GM12878 (cell line): ENCODE results near the gene SYN1.

Experiments
- BRCA1 ChIP-seq: IDR thresholded peaks from 2 replicates; pipeline ENCODE4 v1.6.1; 2011; ENCODE audit warnings: low read depth, low read length, improper control_type of control experiment
- CEBPB ChIP-seq, 2 experiments: fragments of 150-350 bp in 1 of 2; IDR thresholded peaks; 2 replicates each; pipeline ENCODE4 v1.6.1; 2012 to 2014; ENCODE audit warnings: low read depth in 2 of 2, low read length in 2 of 2, borderline replicate concordance in 1 of 2, inconsistent platforms in 1 of 2
- EZH2 ChIP-seq: IDR thresholded peaks from 2 replicates; pipeline ENCODE4 v1.6.1; 2012; ENCODE audit warnings: low read depth, mild to moderate bottlenecking, control low read depth, inconsistent platforms, low read length, borderline replicate concordance; ENCODE audit not compliant: control insufficient read depth
- MYC ChIP-seq: IDR thresholded peaks from 2 replicates; pipeline ENCODE4 v1.6.1; 2011; ENCODE audit warnings: mild to moderate bottlenecking, low read length, moderate library complexity, inconsistent platforms; ENCODE audit not compliant: insufficient read depth, insufficient replicate concordance, insufficient read length, severe bottlenecking
- POLR2A ChIP-seq: IDR thresholded peaks from 2 replicates; pipeline ENCODE4 v1.6.1; 2011; ENCODE audit warnings: low read depth, mild to moderate bottlenecking, low read length
- RAD51 ChIP-seq: fragments of 450-650 bp; IDR thresholded peaks from 2 replicates; pipeline ENCODE4 v1.6.1; 2016; ENCODE audit warnings: moderate library complexity, mild to moderate bottlenecking, inconsistent platforms
- RB1 ChIP-seq: fragments of 450-650 bp; formaldehyde crosslinking; IDR thresholded peaks from 2 replicates; pipeline ENCODE4 v1.6.1; 2017; ENCODE audit warnings: mild to moderate bottlenecking, borderline replicate concordance
- SP1 ChIP-seq: IDR thresholded peaks from one replicate; pipeline ENCODE4 v1.6.1; 2011; ENCODE audit warnings: low read depth, low read length
- ZNF274 ChIP-seq: IDR thresholded peaks from one replicate; pipeline ENCODE4 v1.8.0; 2011; ENCODE audit not compliant: insufficient read length, insufficient read depth
- ZZZ3 ChIP-seq: IDR thresholded peaks from 2 replicates; pipeline ENCODE4 v1.6.1; 2011; ENCODE audit warnings: low read depth; ENCODE audit not compliant: control insufficient read depth, insufficient read length
- TF ChIP-seq, protein P1 (sequence below): fragments of 450-650 bp; IDR thresholded peaks from 2 replicates; pipeline ENCODE4 v1.6.1; 2016; ENCODE audit warnings: mild to moderate bottlenecking
- TF ChIP-seq, protein P2 (sequence below): IDR thresholded peaks from 2 replicates; pipeline ENCODE4 v1.6.1; 2012; ENCODE audit warnings: low read length, inconsistent platforms
- TF ChIP-seq, protein P3 (sequence below): IDR thresholded peaks from 2 replicates; pipeline ENCODE4 v1.6.1; 2011; ENCODE audit warnings: low read depth, mild to moderate bottlenecking, low read length, moderate library complexity, borderline replicate concordance; ENCODE audit errors: extremely low read depth

- no peak for TF ChIP-seq CEBPB (IDR thresholded peaks at IDR 0.05; ENCODE audit: borderline replicate concordance in 1 of 2, low read depth in 2 of 2, low read length in 2 of 2)
- TF ChIP-seq RB1: no peak
- no peak for TF ChIP-seq RAD51
- no peak for TF ChIP-seq MYC
- no peak for TF ChIP-seq BRCA1
- no peak for TF ChIP-seq SP1
- no peak for TF ChIP-seq POLR2A
- TF ChIP-seq, protein P1, sequence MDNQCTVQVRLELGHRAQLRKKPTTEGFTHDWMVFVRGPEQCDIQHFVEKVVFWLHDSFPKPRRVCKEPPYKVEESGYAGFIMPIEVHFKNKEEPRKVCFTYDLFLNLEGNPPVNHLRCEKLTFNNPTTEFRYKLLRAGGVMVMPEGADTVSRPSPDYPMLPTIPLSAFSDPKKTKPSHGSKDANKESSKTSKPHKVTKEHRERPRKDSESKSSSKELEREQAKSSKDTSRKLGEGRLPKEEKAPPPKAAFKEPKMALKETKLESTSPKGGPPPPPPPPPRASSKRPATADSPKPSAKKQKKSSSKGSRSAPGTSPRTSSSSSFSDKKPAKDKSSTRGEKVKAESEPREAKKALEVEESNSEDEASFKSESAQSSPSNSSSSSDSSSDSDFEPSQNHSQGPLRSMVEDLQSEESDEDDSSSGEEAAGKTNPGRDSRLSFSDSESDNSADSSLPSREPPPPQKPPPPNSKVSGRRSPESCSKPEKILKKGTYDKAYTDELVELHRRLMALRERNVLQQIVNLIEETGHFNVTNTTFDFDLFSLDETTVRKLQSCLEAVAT: no peak
- no peak for TF ChIP-seq ZZZ3
- TF ChIP-seq EZH2: no peak
- TF ChIP-seq, protein P2, sequence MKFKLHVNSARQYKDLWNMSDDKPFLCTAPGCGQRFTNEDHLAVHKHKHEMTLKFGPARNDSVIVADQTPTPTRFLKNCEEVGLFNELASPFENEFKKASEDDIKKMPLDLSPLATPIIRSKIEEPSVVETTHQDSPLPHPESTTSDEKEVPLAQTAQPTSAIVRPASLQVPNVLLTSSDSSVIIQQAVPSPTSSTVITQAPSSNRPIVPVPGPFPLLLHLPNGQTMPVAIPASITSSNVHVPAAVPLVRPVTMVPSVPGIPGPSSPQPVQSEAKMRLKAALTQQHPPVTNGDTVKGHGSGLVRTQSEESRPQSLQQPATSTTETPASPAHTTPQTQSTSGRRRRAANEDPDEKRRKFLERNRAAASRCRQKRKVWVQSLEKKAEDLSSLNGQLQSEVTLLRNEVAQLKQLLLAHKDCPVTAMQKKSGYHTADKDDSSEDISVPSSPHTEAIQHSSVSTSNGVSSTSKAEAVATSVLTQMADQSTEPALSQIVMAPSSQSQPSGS: no peak
- no peak for TF ChIP-seq ZNF274
- TF ChIP-seq, protein P3, sequence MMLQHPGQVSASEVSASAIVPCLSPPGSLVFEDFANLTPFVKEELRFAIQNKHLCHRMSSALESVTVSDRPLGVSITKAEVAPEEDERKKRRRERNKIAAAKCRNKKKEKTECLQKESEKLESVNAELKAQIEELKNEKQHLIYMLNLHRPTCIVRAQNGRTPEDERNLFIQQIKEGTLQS: no peak
Observed at GRCh38 chrX:47658301-47658683, 38.6 kb upstream of the SYN1 start.
